Measurements from ENCODE around the gene NANOS3.

DNA sequence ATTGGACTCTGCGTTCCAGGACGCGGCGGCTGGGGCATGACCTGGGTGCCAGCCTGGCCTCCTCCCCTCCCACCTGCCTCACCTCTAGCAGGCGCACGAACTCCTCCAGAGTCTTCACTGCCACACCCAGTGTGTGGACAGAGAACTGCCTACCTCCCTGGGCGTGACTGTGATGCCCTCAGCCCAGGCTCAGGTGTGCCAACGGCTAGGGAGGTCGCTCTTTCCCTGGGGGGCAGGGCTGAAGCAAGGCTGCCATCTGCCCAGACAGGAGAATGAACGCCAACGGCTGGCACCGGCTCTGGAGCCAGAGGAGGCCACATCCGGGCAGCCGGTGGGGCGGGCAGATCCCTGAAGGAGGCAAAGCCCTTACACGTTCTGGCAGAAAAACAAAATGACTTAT is 11.3 kb downstream of the NANOS3 start:
- TF ChIP-seq, protein P1, sequence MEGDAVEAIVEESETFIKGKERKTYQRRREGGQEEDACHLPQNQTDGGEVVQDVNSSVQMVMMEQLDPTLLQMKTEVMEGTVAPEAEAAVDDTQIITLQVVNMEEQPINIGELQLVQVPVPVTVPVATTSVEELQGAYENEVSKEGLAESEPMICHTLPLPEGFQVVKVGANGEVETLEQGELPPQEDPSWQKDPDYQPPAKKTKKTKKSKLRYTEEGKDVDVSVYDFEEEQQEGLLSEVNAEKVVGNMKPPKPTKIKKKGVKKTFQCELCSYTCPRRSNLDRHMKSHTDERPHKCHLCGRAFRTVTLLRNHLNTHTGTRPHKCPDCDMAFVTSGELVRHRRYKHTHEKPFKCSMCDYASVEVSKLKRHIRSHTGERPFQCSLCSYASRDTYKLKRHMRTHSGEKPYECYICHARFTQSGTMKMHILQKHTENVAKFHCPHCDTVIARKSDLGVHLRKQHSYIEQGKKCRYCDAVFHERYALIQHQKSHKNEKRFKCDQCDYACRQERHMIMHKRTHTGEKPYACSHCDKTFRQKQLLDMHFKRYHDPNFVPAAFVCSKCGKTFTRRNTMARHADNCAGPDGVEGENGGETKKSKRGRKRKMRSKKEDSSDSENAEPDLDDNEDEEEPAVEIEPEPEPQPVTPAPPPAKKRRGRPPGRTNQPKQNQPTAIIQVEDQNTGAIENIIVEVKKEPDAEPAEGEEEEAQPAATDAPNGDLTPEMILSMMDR (IDR thresholded peaks at IDR 0.05): no peak
- TF ChIP-seq POLR2A (IDR thresholded peaks at IDR 0.05) (no peak), POLR2AphosphoS5 (IDR thresholded peaks at IDR 0.05) (peak in 1 of 3 donors; percentile 14)
